HS-27A (cell line): Measurements from ENCODE around the gene CFAP43.
"Not testable (repeated sequence)": the region's sequence is repeated elsewhere in the genome, so short reads cannot be mapped to it uniquely, and the experiment has no call there.

Experiments used
- DNase-seq: peaks from one replicate; pipeline ENCODE4 v3.0.0-alpha.2; 2012; ENCODE audit warnings: low read depth, missing footprints

The CFAP43 gene

GRCh38 chr10:104255311-104255981 is 23.3 kb upstream of the CFAP43 start:
- no peak for DNase-seq

GRCh38 chr10:104254493-104255310 is 22.5 kb upstream of the CFAP43 start, which contains the start of gene GSTO1:
GSTO1 (plus strand) TSS chr10:104254892; CDS start chr10:104254929, 37 bp downstream.
- DNase-seq = no peak

GRCh38 chr10:104253606-104254410 is 21.6 kb upstream of the CFAP43 start:
- no peak for DNase-seq

DNA sequence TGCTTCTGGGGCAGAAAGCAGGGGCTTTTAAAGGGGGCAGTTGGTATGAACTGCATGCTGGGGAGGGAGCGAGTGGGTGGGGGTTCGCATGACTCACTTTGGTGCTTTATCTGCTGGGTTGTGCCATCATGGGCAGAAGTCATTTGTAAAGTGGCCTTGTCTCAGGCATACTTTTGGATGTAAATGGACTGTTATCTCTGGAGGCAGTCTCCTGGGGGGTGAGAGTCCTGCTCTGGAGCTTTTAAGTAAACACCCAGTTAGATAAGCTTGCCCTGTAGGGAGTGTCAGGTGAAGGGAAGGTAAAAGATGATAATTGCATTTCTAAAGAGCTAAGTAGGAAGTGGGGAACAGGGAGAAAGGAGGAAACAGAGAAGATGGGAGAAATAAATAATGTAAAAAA is 20.9 kb upstream of the CFAP43 start:
- DNase-seq = no peak

GRCh38 chr10:104252368-104252767 is 20.2 kb upstream of the CFAP43 start:
- DNase-seq = no peak

DNA sequence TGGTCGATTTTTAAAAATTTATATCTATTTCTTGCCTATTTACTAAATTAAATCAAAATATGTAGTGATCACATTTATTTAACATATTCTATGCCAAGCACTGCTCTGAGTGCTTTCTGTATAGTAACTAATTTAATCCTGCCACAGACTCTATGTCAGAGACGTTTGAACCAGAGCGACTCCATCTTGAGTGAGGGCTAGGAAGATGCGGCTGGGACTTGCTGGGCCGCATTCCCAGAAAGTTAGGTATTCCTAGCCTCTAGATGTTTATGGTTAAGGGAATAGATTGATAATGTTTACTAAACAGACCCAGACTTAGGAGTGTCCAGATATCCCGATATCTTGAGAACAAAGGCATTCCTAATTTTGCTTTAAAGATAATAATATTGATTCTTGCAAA is 19.3 kb upstream of the CFAP43 start:
- no peak for DNase-seq

GRCh38 chr10:104250371-104250770 is 18.2 kb upstream of the CFAP43 start:
- DNase-seq = no peak

- not testable (repeated sequence) for DNase-seq
These were observed 16.8 kb upstream of the CFAP43 start for GRCh38 chr10:104248931-104249330.

DNA sequence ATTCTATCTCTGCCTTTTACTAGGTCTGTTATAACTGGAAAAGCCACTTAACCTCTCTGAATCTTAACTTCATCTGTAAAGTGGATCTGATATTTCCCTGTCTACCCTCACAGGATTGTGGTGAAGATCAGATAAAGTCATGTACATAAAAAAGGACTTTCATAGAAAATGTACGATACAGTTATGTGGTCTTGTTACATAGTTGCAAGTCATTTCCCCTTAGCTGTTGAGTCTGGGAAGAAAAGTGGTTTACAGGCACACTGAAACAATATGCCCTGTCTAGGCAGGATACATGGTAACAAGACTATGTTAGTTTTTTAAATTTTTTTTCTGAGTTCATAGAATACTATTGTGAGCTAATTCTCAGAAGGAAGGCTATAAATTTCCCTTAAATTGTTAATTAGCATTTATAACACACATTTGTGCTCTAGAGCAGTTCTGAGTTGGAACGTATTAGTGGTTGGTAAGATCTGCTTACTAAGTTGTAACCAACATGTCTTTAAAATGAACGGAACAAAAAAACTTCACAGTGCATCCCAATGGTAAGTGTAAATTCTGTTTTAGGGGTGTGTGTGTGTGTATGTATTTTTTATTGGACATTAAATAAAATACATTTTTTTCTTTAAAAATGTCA is 15.5 kb upstream of the CFAP43 start:
- DNase-seq = no peak

GRCh38 chr10:104246976-104247375 is 14.8 kb upstream of the CFAP43 start:
- no peak for DNase-seq

GRCh38 chr10:104245066-104245632 is 13.0 kb upstream of the CFAP43 start:
- no peak for DNase-seq

DNA sequence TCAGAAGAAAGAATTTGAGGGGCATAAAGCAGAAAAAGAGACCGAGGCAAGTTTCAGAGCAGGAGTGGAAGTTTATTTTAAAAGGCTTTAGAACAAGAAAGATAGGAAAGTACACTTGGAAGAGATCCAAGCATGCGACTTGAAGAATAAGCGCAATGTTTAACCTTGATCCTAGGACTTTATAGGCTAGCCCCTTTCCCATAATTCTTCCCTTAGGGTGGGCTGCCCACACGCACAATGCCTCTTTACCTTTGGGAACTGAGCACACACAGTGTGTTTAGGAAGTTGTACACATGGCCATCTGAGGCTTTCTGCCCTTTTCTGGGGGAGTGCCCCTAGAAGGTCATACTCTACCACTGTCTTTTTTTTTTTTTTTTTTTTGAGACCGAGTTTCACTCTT is 11.3 kb upstream of the CFAP43 start:
- no peak for DNase-seq

GRCh38 chr10:104243009-104243408 is 10.8 kb upstream of the CFAP43 start:
- not testable (repeated sequence) for DNase-seq

GRCh38 chr10:104242545-104242944 is 10.4 kb upstream of the CFAP43 start:
- no peak for DNase-seq

DNA sequence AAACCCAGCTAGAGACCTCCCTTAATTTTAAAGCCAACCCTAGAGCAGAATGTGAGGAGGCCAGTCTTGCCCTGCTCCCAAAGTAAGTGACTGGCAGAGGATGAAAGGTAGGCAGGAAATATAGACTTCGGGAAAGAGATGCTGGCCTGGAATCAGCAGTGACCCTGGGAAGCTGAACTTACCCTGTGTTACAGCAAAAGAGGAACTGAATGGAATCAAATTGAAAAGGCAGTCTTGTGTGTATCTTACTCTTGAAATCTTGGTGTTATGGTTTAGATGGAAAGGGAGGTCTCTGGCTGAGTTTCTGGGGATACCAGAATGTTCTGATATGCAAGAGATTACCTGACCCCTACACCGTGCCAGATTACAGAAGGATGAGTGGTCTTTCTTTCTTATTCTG is 7.9 kb upstream of the CFAP43 start:
- DNase-seq = no peak

DNA sequence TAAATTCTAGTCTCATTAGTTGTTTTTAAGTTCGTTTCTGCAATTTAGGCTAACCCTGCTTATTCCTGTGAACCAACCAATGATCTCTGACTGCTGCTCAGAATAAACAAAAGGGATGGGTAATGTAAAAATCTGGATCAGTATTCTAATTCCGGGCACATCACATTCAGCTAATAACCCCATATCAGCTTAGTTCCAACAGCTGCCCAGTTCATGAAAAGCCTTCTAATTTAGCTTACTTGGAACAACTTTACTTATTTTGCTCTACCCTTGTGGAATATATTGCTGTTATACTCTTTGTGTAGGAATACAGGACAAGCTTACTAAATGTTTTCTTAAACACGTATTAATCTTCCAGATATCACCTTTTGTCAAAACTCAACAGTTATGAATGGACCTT is 3.6 kb upstream of the CFAP43 start:
- no peak for DNase-seq

- no peak for DNase-seq
These were observed 2.8 kb upstream of the CFAP43 start for GRCh38 chr10:104234934-104235333.

GRCh38 chr10:104233817-104234216 is 1.7 kb upstream of the CFAP43 start:
- no peak for DNase-seq

GRCh38 chr10:104232613-104233102 is 494 bp upstream of the CFAP43 start:
- DNase-seq = no peak

GRCh38 chr10:104230490-104230889 is 1.7 kb downstream of the CFAP43 start:
- no peak for DNase-seq

GRCh38 chr10:104223304-104223703 is 8.9 kb downstream of the CFAP43 start:
- DNase-seq = no peak

- no peak for DNase-seq
These were observed 11.6 kb downstream of the CFAP43 start for GRCh38 chr10:104220522-104220921.
